Measurements from ENCODE around the gene PRICKLE2. TPM values are rescaled to one million over a fixed set of nuclear protein-coding genes. Genes with fewer than 3 reads are reported as not detected.

Gene PRICKLE2
- total RNA-seq, 1 experiment from 2014 or later: 0.26 TPM

DNA sequence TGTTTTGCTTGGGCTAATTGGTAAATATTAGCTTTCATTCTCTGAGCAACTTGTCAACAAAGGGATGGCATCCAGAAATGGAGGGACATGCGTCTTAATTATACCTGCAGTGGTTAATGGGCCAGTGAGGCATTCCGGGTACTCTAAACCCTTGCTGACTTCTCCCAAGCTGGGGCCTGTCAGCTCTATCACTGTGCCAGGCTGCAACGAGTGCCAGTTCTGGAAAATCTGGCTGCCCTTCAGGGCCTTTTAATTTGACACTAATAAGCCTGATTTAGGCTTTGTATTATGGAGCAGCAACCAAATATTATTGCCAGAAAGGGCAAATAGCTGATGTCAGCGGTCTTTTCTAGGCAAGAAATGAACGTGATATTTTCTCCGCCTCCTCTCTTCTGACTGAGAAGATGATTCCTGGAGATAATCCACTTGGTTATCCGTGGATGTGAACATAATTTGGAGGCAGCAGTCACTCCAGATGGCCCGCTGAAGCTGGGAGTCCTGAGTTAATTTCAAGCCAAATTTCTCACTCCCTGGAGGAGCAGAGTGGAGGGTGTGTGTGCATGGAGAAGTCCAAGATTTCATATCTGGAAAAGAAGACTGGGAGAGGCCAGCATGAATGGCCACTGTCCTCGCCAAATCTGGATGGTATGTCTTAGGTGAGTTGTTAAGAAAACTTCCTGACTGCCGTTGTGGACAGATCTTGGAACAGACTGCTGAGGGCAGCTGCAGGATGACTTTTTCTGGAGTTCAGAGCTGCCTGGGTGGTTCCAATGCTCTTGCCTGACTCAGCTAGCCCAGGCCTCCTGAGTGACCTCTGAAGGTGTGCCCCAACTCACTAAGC lies 157.5 kb downstream of the PRICKLE2 start:
- BruUV-seq (replicated peaks): no TSS peak
- no peak for TF ChIP-seq POLR2AphosphoS5 (IDR thresholded peaks at IDR 0.05; ENCODE audit: low read depth, low read length)
- TF ChIP-seq, protein P1, sequence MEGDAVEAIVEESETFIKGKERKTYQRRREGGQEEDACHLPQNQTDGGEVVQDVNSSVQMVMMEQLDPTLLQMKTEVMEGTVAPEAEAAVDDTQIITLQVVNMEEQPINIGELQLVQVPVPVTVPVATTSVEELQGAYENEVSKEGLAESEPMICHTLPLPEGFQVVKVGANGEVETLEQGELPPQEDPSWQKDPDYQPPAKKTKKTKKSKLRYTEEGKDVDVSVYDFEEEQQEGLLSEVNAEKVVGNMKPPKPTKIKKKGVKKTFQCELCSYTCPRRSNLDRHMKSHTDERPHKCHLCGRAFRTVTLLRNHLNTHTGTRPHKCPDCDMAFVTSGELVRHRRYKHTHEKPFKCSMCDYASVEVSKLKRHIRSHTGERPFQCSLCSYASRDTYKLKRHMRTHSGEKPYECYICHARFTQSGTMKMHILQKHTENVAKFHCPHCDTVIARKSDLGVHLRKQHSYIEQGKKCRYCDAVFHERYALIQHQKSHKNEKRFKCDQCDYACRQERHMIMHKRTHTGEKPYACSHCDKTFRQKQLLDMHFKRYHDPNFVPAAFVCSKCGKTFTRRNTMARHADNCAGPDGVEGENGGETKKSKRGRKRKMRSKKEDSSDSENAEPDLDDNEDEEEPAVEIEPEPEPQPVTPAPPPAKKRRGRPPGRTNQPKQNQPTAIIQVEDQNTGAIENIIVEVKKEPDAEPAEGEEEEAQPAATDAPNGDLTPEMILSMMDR (IDR thresholded peaks at IDR 0.05): no peak
- TF ChIP-seq, protein P2, sequence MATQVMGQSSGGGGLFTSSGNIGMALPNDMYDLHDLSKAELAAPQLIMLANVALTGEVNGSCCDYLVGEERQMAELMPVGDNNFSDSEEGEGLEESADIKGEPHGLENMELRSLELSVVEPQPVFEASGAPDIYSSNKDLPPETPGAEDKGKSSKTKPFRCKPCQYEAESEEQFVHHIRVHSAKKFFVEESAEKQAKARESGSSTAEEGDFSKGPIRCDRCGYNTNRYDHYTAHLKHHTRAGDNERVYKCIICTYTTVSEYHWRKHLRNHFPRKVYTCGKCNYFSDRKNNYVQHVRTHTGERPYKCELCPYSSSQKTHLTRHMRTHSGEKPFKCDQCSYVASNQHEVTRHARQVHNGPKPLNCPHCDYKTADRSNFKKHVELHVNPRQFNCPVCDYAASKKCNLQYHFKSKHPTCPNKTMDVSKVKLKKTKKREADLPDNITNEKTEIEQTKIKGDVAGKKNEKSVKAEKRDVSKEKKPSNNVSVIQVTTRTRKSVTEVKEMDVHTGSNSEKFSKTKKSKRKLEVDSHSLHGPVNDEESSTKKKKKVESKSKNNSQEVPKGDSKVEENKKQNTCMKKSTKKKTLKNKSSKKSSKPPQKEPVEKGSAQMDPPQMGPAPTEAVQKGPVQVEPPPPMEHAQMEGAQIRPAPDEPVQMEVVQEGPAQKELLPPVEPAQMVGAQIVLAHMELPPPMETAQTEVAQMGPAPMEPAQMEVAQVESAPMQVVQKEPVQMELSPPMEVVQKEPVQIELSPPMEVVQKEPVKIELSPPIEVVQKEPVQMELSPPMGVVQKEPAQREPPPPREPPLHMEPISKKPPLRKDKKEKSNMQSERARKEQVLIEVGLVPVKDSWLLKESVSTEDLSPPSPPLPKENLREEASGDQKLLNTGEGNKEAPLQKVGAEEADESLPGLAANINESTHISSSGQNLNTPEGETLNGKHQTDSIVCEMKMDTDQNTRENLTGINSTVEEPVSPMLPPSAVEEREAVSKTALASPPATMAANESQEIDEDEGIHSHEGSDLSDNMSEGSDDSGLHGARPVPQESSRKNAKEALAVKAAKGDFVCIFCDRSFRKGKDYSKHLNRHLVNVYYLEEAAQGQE (IDR thresholded peaks at IDR 0.05; ENCODE audit: insufficient read depth in 1 of 2, low read depth in 2 of 2, low read length in 1 of 2): no peak
- no peak for TF ChIP-seq TCF7L2 (IDR thresholded peaks at IDR 0.05; ENCODE audit: low read depth, low read length)
- no peak for TF ChIP-seq SIN3A (IDR thresholded peaks at IDR 0.05; ENCODE audit: borderline replicate concordance, insufficient read depth, low read depth, low read length)
- H3K4me3 ChIP-seq (ENCODE audit: low read depth in 2 of 2, low read length in 2 of 2): no peak overlapping the region
- no peak for DNase-seq (ENCODE audit: low read depth, low spot score)
- in situ Hi-C loops (cut with HindIII; ENCODE audit: low pct_unique_long_range_greater_than_20kb, low sequenced_read_pairs): no loop called here
- CTCF ChIA-PET: no interaction called here
- no peaks in the 10 kb centered on the region for H3K4me1 ChIP-seq (ENCODE audit: control insufficient read depth, insufficient read depth, low read length)
- intact Hi-C loops (cut with micrococcal nuclease; ENCODE audit: unreplicated experiment): no loop called here
- no peak for ATAC-seq
- no peaks in the 10 kb centered on the region for H3K27me3 ChIP-seq (ENCODE audit: control insufficient read depth, insufficient read depth, low read length)
- no peak overlapping the region for H3K27ac ChIP-seq (ENCODE audit: low read length)
- no peaks in the 10 kb centered on the region for H3K36me3 ChIP-seq (ENCODE audit: control insufficient read depth, insufficient read depth, low read length)
- H3K9me3 ChIP-seq (ENCODE audit: control insufficient read depth, insufficient read depth, low read depth, low read length): no peaks in the 10 kb centered on the region
- POLR2A ChIA-PET: no interaction called here

DNA sequence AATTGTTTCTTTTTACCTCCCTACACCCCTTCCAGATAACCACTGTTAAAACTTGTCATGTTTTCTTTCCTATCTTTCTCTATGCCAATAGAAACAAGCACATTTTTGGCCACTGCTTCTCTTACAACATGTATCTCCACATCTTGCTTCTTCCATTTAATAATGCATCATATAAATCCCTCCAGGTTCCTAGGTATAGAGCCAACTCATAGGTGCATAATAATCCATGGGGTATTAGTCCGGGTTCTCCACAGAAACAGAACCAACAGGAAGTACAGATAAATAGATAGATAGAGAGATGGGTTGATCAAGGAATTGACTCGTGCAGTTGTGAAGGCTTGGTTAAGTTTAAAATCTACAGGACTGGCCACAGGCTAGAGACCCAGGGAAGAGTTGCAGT lies 160.5 kb downstream of the PRICKLE2 start:
- no peak overlapping the region for H3K27ac ChIP-seq (ENCODE audit: low read length)
- in situ Hi-C loops (cut with HindIII; ENCODE audit: low pct_unique_long_range_greater_than_20kb, low sequenced_read_pairs): no loop called here
- H3K27me3 ChIP-seq (ENCODE audit: control insufficient read depth, insufficient read depth, low read length): no peaks in the 10 kb centered on the region
- no peaks in the 10 kb centered on the region for H3K36me3 ChIP-seq (ENCODE audit: control insufficient read depth, insufficient read depth, low read length)
- DNase-seq (ENCODE audit: low read depth, low spot score) (no peak), ATAC-seq (no peak)
- no peak overlapping the region for H3K4me3 ChIP-seq (ENCODE audit: low read depth in 2 of 2, low read length in 2 of 2)
- POLR2A ChIA-PET: no interaction called here
- intact Hi-C loops (cut with micrococcal nuclease; ENCODE audit: unreplicated experiment): no loop called here
- no TSS peak for BruUV-seq (replicated peaks)
- CTCF ChIA-PET: no interaction called here
- no peaks in the 10 kb centered on the region for H3K4me1 ChIP-seq (ENCODE audit: control insufficient read depth, insufficient read depth, low read length)
- TF ChIP-seq, protein P1 (IDR thresholded peaks at IDR 0.05): no peak
- TF ChIP-seq TCF7L2 (IDR thresholded peaks at IDR 0.05; ENCODE audit: low read depth, low read length) (no peak), POLR2AphosphoS5 (IDR thresholded peaks at IDR 0.05; ENCODE audit: low read depth, low read length) (no peak), SIN3A (IDR thresholded peaks at IDR 0.05; ENCODE audit: borderline replicate concordance, insufficient read depth, low read depth, low read length) (no peak)
- TF ChIP-seq, protein P2 (IDR thresholded peaks at IDR 0.05; ENCODE audit: insufficient read depth in 1 of 2, low read depth in 2 of 2, low read length in 1 of 2): no peak
- no peaks in the 10 kb centered on the region for H3K9me3 ChIP-seq (ENCODE audit: control insufficient read depth, insufficient read depth, low read depth, low read length)
